ENCODE data around the gene RTN4RL1.

Gene RTN4RL1

GRCh38 chr17:2059547-2060384, 34.6 kb upstream of the RTN4RL1 start:
- no peak for DNase-seq (ENCODE audit: low read depth in 2 of 2)

- peak in 1 of 2 donors; percentile 69 for DNase-seq (ENCODE audit: low read depth in 2 of 2)
Measured at GRCh38 chr17:2058586-2059546, 33.7 kb upstream of the RTN4RL1 start.

- no peak for DNase-seq (ENCODE audit: low read depth in 2 of 2)
Measured at GRCh38 chr17:2057760-2058585, 32.8 kb upstream of the RTN4RL1 start.

GRCh38 chr17:2057175-2057759, 32.1 kb upstream of the RTN4RL1 start:
- DNase-seq (ENCODE audit: low read depth in 2 of 2) = no peak

- no peak for DNase-seq (ENCODE audit: low read depth in 2 of 2)
Measured at GRCh38 chr17:2056206-2057174, 31.4 kb upstream of the RTN4RL1 start.

- DNase-seq (ENCODE audit: low read depth in 2 of 2) = no peak
Measured at GRCh38 chr17:2055292-2056205, 30.4 kb upstream of the RTN4RL1 start.

- peak; percentile 70 to 76 for DNase-seq (ENCODE audit: low read depth in 2 of 2)
Measured at GRCh38 chr17:2054512-2055291, 29.6 kb upstream of the RTN4RL1 start, which contains the start of gene HIC1. TSS of gene HIC1 (plus strand) at chr17:2055103. CDS start at chr17:2056691, 1,588 bp downstream.

- DNase-seq (ENCODE audit: low read depth in 2 of 2) = no peak
Measured at GRCh38 chr17:2054262-2054511, 29.1 kb upstream of the RTN4RL1 start.

- DNase-seq (ENCODE audit: low read depth in 2 of 2) = peak; percentile 78 to 80
Measured at GRCh38 chr17:2053380-2054261, 28.5 kb upstream of the RTN4RL1 start.

- DNase-seq (ENCODE audit: low read depth in 2 of 2) = no peak
Measured at GRCh38 chr17:2051933-2052559, 26.9 kb upstream of the RTN4RL1 start.

- no peak for DNase-seq (ENCODE audit: low read depth in 2 of 2)
Measured at GRCh38 chr17:2051061-2051932, 26.2 kb upstream of the RTN4RL1 start.

GRCh38 chr17:2050300-2051060, 25.3 kb upstream of the RTN4RL1 start:
- peak in 1 of 2 donors; percentile 60 for DNase-seq (ENCODE audit: low read depth in 2 of 2)

GRCh38 chr17:2049333-2050299, 24.5 kb upstream of the RTN4RL1 start:
- peak; percentile 84 to 85 for DNase-seq (ENCODE audit: low read depth in 2 of 2)

GRCh38 chr17:2048805-2049204, 23.7 kb upstream of the RTN4RL1 start:
- no peak for DNase-seq (ENCODE audit: low read depth in 2 of 2)
